GM21447 (cell line): Measurements from ENCODE around the gene LCN15.
"Not testable (repeated sequence)": the region's sequence is repeated elsewhere in the genome, so short reads cannot be mapped to it uniquely, and the experiment has no call there.

Experiments used
- ATAC-seq: cut with Tn5 transposase; IDR thresholded peaks from one replicate; pipeline ENCODE4 v1.9.1; 2021; ENCODE audit not compliant: unreplicated experiment

Gene LCN15

DNA sequence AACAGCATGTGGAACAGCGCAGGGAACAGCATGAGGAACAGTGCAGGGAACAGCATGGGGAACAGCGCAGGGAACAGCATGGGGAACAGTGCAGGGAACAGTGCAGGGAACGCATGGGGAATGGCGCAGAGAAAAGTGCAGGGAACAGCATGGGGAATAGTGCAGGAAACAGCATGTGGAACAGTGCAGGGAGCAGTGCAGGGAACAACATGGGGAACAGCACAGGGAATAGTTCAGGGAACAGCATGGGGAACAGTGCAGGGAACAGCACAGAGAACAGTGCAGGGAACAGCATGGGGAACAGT, 8.2 kb downstream of the LCN15 start:
- no peak for ATAC-seq

DNA sequence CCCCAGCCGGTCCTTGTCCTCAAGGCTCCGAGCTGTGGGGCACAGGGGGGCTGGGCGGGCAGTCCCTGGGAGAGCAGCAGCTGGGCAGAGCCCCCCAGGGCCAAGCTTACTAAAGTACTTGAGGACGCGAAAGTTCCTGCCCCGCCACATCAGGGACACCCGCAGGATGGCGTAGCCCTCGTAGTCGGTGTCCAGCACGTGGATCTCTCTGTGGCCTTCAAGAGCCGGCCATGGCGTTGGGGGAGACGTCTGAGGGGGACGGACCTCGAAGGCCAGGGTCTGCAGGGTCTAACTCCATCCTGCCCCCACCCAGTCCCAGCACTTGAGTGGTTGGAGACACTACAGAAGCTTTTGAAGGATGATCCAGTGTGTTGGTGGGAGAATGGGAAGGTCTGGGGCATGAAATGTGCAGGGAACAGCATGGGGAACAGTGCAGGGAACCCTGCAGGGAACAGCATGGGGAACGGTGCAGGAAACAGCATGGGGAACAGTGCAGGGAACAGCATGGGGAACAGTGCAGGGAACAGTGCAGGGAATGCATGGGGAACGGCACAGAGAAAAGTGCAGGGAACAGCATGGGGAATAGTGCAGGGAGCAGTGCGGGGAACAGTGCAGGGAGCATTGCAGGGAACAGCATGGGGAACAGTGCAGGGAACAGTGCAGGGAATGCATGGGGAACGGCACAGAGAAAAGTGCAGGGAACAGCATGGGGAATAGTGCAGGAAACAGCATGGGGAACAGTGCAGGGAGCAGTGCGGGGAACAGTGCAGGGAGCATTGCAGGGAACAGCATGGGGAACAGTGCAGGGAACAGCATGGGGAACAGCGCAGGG, 8.8 kb downstream of the LCN15 start:
- ATAC-seq = not testable (repeated sequence)

DNA sequence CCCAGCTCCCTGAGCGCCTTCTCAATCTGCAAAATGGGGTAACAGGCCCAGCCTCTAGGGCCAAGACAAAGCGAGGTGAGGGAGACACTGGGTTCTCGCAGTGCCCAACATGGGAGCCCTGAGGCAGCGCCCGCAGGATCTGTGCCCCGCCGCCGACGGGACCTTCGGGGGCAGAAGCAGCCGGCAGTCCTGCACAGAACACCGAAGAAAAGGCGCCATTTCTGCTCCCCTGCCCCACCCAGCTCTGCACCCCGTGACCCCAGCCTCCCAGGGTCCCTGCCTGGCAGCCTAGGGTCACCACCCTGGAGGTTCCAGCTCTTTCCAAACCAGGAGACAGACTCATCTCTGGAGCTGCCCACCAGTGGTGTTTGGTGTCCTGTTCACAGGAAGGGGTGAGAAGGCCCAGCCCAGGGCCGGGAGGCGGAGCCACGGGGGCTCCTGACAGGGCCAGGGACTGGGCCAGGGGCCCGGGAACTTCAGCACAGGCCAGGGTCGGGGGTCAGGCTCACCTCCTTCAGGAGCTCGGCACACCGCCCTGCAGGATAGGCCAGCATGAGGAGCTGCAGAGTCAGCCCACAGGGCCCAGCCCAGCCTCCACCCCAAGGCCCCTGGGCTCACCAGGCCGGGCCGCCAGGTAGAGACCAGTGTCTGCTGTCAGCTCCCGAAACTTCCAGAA, 9.6 kb downstream of the LCN15 start:
- no peak for ATAC-seq

DNA sequence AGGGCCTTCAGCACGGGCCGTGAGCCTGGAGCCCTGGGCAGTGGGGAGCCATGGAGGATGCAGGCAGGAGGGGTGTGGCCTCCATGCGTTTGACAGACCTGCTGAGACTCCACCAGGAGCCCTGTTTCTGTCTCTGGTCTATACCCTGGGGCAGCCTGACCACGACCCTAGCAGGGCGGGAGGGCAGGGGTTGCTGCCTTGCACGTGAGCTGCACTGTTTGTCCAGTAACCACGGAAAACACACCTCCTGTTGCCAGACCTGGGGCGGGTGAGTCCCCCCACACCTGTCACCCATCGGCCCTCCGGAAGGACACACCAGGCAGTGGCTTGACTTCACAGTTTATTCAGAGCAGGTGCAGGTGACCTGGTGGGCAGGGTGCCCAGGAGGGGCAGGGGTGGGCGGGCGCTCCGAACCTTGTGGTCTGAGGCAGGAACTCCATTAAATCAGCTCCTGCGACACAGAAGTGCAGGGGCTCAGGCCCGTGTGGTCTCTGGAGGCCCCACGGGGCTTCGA, 10.2 kb downstream of the LCN15 start:
- ATAC-seq = no peak

DNA sequence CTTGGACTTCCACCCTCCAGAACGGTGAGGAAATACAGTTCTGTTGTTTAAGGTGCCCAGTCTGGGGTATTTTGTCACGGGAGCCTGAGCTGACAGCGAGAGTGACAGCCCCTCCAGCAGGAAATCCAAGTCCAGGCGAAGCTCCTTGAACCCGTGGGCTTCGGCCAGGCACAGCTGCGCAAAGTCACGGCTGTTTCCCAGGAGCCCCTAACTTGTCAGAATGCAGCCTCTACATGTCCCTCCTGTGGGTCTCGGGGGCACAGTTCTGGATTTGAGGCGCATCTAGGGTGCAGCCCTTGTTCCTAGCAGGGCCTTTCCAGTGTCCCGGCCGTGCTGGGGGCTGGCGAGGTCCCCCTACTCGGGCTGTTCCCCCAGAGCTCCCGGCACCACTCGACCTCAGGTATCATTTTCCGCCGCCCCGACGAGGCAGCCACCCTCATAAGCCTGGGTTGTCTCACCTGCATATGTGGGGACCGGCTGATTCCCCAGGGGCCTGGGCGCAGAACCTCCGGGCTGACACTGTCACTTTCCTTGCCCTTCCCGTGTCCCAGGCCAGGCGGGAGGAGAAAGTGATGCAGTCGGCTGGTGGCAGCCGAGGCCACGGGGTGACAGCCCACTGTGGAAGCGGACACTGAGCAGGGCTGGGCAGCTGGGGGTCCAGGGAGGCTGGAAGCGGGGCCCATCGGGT, 10.8 kb downstream of the LCN15 start:
- ATAC-seq = no peak

DNA sequence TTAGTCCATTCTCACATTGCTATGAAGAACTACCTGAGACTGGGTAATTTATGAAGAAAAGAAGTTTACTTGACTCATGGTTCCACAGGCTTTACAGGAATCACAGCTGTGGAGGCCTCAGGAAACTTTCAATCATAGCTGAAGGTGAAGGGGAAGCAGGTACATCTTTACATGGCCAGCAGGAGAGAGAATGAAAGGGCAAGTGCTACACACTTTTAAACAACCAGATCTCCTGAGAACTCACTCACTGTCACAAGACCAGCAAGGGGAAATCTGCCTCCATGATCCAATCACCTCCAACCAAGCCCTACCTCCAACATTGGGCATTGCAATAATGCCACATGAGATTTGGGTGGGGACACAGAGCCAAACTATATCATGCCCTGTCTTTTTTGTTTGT, 12.5 kb downstream of the LCN15 start:
- no peak for ATAC-seq

DNA sequence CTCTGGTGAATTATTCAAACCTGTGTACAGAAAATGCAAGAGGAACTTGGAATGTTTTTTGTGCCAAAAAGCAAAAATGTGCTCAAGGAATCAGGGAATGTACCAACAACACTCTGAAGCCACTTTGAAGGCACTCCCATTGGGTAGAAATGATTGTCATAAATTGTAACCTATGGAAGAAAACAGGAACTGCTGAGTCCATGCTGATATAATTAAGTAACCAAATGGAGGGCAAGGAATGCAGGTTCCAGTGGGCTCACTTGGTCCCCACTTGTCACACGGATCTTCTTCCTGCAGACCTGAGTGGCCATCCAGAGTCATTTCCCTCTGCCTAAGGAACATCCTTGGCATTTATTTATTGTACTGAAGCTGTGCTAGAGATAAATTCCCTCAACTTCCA, 13.1 kb downstream of the LCN15 start:
- ATAC-seq = no peak

DNA sequence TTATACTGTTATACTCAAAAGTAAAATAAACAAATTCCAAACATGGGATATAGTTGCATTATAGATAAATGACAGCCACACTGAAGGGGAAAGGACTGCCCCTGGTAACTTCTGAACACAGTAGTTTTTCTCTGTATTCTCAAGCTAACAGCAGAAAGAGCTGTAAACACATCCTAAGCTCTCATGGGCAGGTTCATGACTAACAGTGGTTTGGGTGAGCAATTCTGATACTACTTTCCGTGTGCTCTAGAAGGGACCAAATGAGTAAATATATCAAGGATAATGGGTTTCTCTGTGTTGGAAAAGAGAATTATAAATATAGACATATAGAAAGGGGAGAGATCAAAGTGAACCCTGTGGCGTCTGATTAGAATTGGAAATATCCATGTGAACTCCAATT, 13.8 kb downstream of the LCN15 start:
- ATAC-seq = no peak

DNA sequence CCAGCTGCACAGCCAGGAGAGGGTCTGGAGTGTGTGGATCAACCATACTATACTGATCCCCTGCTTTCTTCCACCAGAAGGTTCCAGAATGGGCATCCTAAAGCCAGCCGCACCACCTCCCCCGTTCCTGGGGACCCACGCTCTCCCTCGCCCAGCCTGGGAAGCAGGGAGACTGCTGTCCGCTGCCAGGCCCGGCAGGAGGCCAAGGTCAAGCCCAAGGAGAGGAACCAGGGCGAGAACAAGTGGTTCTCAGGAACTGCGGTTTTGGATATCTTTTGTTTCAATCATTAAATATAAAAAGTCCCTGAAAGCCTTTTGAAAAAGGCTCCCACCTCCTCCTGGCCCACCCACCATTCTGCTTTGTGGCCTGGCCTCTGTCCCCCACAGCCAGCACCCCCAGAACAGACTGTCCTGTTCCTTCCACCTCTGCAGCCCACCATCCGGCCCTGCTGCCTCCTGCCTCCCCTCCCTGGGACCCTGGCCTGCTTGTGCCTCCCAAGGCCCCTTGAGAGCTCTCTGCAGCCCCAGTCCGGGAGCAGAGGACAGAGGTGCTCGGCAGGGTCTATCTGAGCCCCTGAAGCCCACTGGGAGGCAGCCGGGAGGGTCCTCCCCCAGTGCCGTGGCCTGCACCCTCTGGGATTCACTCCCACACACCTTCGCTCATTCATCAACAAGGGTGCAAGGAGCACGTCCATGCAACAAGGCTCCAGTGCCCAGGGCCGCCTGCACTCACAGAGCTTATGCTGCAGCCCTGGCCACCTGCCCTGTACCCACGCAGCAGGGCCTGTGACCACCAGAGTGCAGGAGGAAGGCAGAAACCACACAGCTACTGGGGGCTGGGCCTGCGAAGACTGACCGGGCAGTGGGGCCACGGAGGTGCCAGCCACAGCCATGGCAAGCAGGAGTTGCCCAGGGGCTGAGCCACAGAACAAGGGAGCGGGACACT, 15.4 kb downstream of the LCN15 start:
- ATAC-seq = no peak

DNA sequence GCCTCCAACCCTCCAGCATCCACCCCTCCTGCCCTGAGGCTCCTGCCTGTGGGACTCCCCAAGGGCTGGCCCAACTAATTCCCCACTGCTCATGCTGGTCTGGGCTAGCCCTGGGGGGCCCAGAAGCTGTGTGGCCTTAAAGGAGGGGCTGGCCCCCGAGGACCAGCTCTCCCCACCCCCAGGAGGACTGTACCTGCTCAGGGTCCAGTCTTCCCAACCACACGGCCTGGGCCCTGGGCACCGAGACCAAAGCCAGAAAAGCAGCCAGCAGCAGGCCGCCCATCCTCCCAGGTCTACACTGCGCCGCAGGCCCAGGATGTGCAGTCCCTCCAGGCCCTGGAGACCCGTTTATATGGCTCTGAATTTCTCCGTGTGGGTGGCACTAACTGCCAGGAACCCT, 16.1 kb downstream of the LCN15 start, which contains the start of gene LCN6:
Gene LCN6, minus strand, starts transcription at position 325 of the 400 bp plus-strand sequence. Its CDS starts 42 bp downstream, at position 283.
- no peak for ATAC-seq

DNA sequence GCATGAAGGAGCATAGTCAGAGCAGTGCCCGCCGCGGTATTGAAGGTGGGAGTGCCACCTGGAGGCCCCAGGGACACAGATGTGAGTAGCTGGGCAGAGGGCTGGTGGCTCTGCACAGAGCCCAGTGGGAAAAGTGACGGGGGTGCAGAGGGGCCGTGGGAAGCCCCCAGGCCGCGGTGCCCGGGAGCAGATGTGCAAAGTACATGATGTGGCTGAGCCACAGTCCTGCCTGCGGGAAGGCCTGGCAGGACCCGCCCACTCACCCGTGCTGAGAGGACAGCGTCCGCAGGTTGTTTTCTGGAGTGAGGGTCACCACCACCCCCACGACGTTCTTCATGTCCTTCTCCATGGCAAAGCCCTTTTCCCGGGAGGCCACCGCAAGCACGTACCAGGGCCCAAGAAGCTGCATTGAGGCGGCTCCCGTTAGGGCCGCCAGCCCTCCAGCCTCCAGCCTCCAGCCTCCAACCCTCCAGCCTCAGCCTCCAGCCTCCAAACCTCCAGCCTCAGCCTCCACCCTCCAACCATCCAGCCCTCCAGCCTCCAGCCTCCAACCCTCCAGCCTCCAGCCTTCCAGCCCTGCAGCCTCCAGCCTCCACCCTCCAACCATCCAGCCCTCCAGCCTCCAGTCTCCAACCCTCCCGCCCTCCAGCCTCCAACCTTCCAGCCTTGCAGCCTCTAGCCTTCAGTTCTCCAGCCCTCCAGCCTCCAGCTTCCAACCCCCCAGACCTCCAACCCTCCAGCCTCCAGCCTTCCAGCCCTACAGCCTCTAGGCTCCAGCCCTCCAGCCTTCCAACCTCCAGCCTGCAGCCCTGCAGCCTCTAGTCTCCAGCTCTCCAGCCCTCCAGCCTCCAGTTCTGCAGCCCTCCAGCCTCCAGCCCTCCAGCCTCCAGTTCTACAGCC, 16.9 kb downstream of the LCN15 start:
- no peak for ATAC-seq

DNA sequence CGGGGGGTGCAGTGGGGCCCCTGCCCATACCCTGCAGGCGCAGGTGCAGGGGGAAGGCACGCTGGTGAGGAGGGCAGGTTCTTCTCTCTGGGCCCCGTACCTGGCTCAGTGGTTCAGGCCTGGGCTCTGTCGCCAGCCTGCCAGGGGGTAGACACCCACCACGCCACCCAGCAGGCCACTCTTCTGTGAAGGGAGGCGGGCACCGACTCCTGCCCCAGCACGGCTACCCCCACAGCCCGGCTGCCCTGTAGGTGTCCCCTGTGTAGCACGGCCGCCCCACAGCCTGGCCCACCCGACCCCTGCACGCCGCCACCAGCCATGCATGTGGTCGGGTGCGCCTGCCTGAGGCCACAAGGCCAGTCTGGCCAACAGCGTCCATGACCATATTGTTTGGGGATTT, 17.7 kb downstream of the LCN15 start:
- no peak for ATAC-seq

DNA sequence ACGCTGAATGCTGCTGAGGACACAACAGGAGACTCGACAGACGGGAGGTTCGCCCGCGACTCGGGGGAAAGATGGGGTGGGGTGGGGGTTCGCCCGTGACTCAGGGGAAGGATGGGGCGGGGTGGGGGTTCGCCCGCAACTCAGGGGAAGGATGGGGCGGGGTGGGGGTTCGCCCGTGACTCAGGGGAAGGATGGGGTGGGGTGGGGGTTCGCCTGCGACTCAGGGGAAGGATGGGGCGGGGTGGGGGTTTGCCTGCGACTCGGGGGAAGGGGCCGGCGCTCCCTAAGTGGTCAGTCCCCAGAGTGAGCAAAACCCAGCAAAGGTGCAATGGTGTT, 18.2 kb downstream of the LCN15 start:
- ATAC-seq = no peak

DNA sequence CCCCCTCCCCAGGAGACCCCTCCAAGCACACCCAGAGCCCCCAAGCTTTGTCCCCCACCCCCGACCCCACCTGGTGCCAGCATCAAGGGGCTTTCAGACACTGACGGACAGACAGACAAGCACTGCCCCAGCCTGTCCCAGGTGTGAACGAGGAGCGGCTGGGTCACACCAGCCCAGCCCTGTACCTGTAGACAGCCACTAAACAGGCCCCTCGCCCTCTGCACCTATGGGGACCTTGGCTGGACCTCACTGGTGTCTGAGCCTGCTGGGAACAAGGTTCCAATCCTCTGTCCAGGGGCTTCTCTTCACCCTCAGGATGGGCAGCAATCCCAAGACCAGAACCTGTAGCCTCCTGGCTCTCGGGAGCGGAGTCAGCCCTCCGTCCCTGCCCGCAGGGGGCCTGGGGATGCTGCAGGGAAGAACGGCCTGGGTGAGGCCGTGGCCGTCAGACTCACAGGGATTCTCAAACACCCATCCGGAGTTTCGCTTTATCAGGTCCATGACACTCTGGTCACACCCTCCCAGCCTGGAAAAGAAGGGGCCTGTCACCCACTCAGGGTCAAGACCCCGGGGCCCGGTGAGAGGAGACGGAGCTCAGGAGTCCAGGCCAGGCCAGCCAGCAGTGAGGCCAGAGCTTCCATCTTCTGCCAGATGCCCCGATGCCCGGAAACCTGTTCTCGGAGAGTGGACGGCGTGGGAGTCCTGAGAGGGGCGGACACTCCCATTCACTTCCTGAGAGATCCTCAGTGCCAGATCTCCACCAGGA, 18.7 kb downstream of the LCN15 start:
- ATAC-seq = no peak

DNA sequence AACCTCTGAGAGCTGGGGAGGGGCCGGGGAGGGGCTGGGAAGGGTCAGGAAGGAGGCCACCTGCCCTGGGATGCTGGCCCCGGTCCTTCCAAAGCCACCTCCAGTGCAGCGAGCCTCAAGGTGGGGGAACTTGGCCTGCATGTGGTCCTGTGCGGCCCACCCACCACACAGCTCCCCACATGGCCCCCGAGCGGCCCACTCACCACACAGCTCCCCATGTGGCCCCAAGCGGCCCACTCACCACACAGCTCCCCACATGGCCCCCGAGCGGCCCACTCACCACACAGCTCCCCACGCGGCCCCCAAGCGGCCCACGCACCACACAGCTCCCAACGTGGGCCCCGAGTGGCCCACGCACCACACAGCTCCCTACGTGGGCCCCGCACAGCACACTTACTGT, 19.5 kb downstream of the LCN15 start:
- ATAC-seq = no peak

DNA sequence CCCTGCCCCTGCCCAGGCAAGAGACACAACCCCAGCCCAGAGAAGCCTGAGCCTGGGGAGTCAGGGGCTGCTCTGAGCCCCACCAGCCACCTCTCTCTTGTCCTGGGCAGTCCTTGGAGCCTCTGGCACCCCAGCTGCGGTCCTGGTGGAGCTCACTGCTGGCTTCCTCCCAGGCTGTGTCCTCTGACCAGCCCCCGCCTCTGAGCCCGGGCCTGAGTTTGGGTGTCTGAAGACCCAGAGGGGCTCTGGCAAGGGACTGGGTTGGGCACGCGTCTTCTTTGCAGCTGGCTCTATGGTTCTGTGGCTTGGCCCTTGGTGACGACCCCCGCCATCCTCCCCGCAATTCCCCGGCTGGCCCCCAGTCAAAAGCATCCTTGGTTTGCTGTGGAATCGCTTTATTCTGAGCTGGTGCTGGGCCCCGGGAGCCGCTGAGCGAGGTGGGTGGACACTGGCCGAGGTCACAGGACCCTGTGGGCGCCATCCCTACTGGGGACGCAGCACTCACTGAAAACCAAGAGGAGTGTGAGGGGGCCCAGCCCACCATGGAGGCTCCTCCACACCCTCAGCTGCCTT, 20.6 kb downstream of the LCN15 start:
- no peak for ATAC-seq

DNA sequence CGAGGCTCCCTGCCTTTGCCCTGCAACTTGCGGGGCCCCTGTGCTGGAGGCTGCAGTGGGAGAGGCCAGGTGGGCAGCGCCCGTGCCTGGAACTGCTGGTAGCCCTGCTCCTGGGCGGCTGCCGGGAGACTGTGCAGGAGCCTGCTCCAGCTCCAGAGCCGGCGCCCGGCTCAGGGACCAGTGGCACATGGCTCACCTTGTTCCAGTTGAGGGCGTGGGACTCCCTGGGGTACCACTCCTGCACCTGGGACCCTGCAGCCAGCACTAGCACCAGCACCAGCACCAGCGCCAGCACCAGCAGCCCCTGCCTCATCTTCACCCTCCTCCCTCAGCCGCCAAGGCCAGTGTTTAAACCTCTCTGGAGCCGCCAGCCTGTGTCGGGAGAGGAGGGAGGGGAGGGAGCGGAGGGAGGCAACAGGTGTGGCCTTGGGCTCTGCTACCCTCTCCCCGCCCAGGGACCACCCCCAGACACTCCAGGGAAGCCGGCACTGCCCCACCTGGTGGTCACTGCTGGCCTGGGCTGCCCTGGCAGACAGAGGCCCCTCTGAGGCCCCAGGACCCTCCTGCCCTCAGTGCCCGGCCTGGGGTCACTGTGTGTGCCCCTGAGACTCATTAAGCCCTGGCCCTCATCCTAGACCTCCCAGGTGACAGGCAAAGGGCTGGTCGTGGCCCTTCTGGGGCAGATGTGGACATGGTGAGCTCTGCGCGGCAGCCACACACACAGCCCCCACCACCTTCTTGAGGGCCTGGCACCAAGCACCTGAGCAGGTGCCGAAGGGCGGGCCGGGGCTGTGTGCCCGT, 21.5 kb downstream of the LCN15 start, which contains the start of gene LCN10:
Gene LCN10, minus strand, starts transcription at position 350 of the 801 bp plus-strand sequence. Its CDS starts 37 bp downstream, at position 313.
- no peak for ATAC-seq
